HEK293 (cell line): ENCODE data around the gene ITGB5.

ENCODE experiments used
- HOXA7 ChIP-seq: sonication (generic); formaldehyde crosslinking; IDR thresholded peaks from 2 replicates; pipeline ENCODE4 v1.8.1; 2022; ENCODE audit warnings: missing genetic modification reagents, borderline replicate concordance
- ZNF10 ChIP-seq: fragments of 450-650 bp; formaldehyde crosslinking; IDR thresholded peaks from 2 replicates; pipeline ENCODE4 v1.5.1; 2017; ENCODE audit warnings: missing biosample characterization, missing genetic modification characterization
- ZNF561 ChIP-seq: fragments of 450-650 bp; IDR thresholded peaks from 2 replicates; pipeline ENCODE4 v1.5.1; 2018; ENCODE audit warnings: missing biosample characterization, missing genetic modification characterization, borderline replicate concordance
- ZNF792 ChIP-seq: fragments of 450-650 bp; formaldehyde crosslinking; IDR thresholded peaks from 2 replicates; pipeline ENCODE4 v1.5.1; 2016; ENCODE audit warnings: missing biosample characterization, missing genetic modification characterization
- TF ChIP-seq, protein P1 (sequence below): fragments of 450-650 bp; formaldehyde crosslinking; IDR thresholded peaks from 2 replicates; pipeline ENCODE4 v1.5.1; 2016; ENCODE audit warnings: missing biosample characterization, missing genetic modification characterization

DNA sequence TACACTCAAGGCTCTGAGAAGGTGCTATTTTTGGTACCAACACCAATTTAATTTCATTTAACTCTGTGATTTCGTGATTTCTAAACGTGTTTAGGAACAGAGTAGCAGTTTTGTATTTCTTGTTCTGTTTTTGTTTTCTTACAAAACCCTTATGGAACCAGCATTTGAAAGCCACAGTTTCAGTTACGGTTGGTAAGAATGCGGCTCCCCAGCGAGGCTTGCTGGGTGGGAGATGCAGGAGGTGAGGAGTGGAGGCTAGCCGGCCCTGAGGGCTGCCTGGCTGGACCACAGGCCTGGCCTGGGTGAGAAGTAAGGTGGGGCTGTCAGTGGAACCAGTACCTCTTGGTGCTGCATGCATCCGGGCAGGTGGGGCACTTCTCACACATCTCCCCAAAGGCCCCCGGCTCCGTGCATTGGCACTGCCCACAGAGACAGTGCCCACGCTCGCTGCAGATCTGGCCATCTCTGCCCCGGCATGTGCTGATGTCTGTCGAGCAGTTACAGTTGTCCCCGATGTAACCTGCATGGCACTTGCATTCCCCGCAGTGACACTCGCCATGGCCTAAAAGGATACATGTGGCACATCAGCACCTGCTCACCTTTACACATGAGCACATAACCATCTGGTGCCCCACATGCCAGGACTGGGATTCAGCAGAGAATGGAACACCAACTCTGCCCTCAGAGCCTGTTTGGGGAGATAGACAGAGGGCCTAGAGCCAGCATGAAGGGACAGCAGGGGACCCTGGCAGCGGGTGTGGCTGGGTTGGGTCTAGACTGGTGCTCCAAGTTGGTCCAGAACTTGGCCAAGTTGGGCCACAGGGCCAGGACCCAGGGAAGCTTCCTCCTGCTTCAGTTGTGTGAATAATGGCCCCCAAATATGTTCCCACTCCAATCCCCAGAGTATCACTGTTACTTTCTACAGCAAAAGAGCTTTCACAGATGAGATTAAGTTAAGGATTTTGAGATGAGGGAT lies 113.5 kb downstream of the ITGB5 start:
- TF ChIP-seq, protein P1, sequence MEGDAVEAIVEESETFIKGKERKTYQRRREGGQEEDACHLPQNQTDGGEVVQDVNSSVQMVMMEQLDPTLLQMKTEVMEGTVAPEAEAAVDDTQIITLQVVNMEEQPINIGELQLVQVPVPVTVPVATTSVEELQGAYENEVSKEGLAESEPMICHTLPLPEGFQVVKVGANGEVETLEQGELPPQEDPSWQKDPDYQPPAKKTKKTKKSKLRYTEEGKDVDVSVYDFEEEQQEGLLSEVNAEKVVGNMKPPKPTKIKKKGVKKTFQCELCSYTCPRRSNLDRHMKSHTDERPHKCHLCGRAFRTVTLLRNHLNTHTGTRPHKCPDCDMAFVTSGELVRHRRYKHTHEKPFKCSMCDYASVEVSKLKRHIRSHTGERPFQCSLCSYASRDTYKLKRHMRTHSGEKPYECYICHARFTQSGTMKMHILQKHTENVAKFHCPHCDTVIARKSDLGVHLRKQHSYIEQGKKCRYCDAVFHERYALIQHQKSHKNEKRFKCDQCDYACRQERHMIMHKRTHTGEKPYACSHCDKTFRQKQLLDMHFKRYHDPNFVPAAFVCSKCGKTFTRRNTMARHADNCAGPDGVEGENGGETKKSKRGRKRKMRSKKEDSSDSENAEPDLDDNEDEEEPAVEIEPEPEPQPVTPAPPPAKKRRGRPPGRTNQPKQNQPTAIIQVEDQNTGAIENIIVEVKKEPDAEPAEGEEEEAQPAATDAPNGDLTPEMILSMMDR (tag by site-specific recombination) = no peak
- TF ChIP-seq ZNF10 (tag by site-specific recombination) = no peak
- no peak for TF ChIP-seq ZNF561
- no peak for TF ChIP-seq ZNF792
- TF ChIP-seq HOXA7 (CRISPR knock-in tag) = no peak
